Activated CD8-positive, alpha-beta memory T cell treated with anti-CD3 and anti-CD28 coated beads, Interleukin-2, amount 10 ng/mL, durations not matched to agents 7 days and 5 days (primary cell): ENCODE results near the gene HPSE2. TPM values are rescaled to one million over a fixed set of nuclear protein-coding genes. Genes with fewer than 3 reads are reported as not detected.

Experiments
- ATAC-seq: fragments of 150-1000 bp; cut with Tn5 transposase; one replicate; pipeline ENCODE4 v1.10.0; 2021; ENCODE audit warnings: moderate library complexity
- CTCF ChIA-PET: fragments of 350-600 bp; sonication (Branson Sonifier 250); formaldehyde crosslinking; loops from one replicate; lab custom pipeline; 2021; ENCODE audit warnings: antibody characterized with exemption; lab: Charles Lee
- DNase-seq: peaks from one replicate; pipeline ENCODE4 v3.0.0-alpha.2; 2020
- H3K27ac Mint-ChIP-seq: one replicate; pipeline ENCODE4 v1.8.0; 2021; ENCODE audit warnings: mild to moderate bottlenecking, mixed read lengths
- H3K27me3 Mint-ChIP-seq: one replicate; pipeline ENCODE4 v1.8.0; 2021; ENCODE audit warnings: mixed read lengths
- H3K36me3 Mint-ChIP-seq: one replicate; pipeline ENCODE4 v1.8.0; 2021; ENCODE audit warnings: mild to moderate bottlenecking, mixed read lengths
- H3K4me1 Mint-ChIP-seq: one replicate; pipeline ENCODE4 v1.8.0; 2021; ENCODE audit warnings: mixed read lengths
- H3K4me3 Mint-ChIP-seq: one replicate; pipeline ENCODE4 v1.8.0; 2021; ENCODE audit warnings: mild to moderate bottlenecking, moderate library complexity, mixed read lengths
- H3K9me3 Mint-ChIP-seq: one replicate; pipeline ENCODE4 v1.8.0; 2022; ENCODE audit warnings: low read depth, mixed read lengths
- total RNA-seq, 2 experiments: library from RNA; stranded (reverse); gene quantifications; one replicate each; pipeline ENCODE4 v1.2.3, GENCODE V29; 2021

HPSE2 gene
- total RNA-seq, 2 experiments from 2014 or later, result not detected

GRCh38 chr10:98957801-98958200 lies 277.9 kb downstream of the HPSE2 start:
- DNase-seq, result no peak
- ATAC-seq, result no peak
- Mint-ChIP-seq H3K27me3 (no peaks in the 10 kb centered on the region), H3K36me3 (no peaks in the 10 kb centered on the region), H3K4me3 (no peak overlapping the region), H3K9me3 (peaks cover 2% of the 10 kb centered on the region), H3K27ac (no peak overlapping the region), H3K4me1 (no peaks in the 10 kb centered on the region)
- CTCF ChIA-PET, result no interaction called here

- Mint-ChIP-seq H3K4me1 (no peaks in the 10 kb centered on the region), H3K36me3 (no peaks in the 10 kb centered on the region), H3K9me3 (peaks cover 2% of the 10 kb centered on the region), H3K27me3 (no peaks in the 10 kb centered on the region), H3K4me3 (no peak overlapping the region), H3K27ac (no peak overlapping the region)
- DNase-seq, result no peak
- CTCF ChIA-PET, result no interaction called here
- no peak for ATAC-seq
Observed at GRCh38 chr10:98956576-98957260, 278.9 kb downstream of the HPSE2 start.

GRCh38 chr10:98953251-98953650 lies 282.4 kb downstream of the HPSE2 start:
- DNase-seq (no peak), ATAC-seq (no peak)
- Mint-ChIP-seq H3K4me3 (no peak overlapping the region), H3K36me3 (no peaks in the 10 kb centered on the region), H3K27ac (no peak overlapping the region), H3K9me3 (peaks cover 2% of the 10 kb centered on the region), H3K4me1 (no peaks in the 10 kb centered on the region), H3K27me3 (no peaks in the 10 kb centered on the region)
- CTCF ChIA-PET, result interaction anchor here (0.6 kb wide), 1 partner anchor 16 kb away, joined by 3 read pairs; no protein-coding TSS in a partner anchor

GRCh38 chr10:98951269-98952000 lies 284.2 kb downstream of the HPSE2 start:
- CTCF ChIA-PET, result no interaction called here
- ATAC-seq (no peak), DNase-seq (no peak)
- H3K27me3 Mint-ChIP-seq, result no peaks in the 10 kb centered on the region
- peaks cover 2% of the 10 kb centered on the region for H3K9me3 Mint-ChIP-seq
- H3K4me3 Mint-ChIP-seq, result no peak overlapping the region
- H3K36me3 Mint-ChIP-seq, result no peaks in the 10 kb centered on the region
- no peaks in the 10 kb centered on the region for H3K4me1 Mint-ChIP-seq
- no peak overlapping the region for H3K27ac Mint-ChIP-seq

- Mint-ChIP-seq H3K27ac (no peak overlapping the region), H3K4me3 (no peak overlapping the region), H3K27me3 (no peaks in the 10 kb centered on the region), H3K4me1 (no peaks in the 10 kb centered on the region), H3K36me3 (no peaks in the 10 kb centered on the region), H3K9me3 (peaks cover 2% of the 10 kb centered on the region)
- CTCF ChIA-PET, result no interaction called here
- ATAC-seq (no peak), DNase-seq (no peak)
Observed at GRCh38 chr10:98950106-98950505, 285.5 kb downstream of the HPSE2 start.

GRCh38 chr10:98949306-98949705 lies 286.3 kb downstream of the HPSE2 start:
- Mint-ChIP-seq H3K27ac (no peak overlapping the region), H3K4me1 (no peaks in the 10 kb centered on the region), H3K9me3 (peaks cover 2% of the 10 kb centered on the region), H3K27me3 (no peaks in the 10 kb centered on the region), H3K4me3 (no peak overlapping the region), H3K36me3 (no peaks in the 10 kb centered on the region)
- CTCF ChIA-PET, result no interaction called here
- no peak for DNase-seq
- no peak for ATAC-seq

- H3K36me3 Mint-ChIP-seq, result no peaks in the 10 kb centered on the region
- DNase-seq (no peak), ATAC-seq (no peak)
- H3K9me3 Mint-ChIP-seq, result no peaks in the 10 kb centered on the region
- no peaks in the 10 kb centered on the region for H3K4me1 Mint-ChIP-seq
- no peak overlapping the region for H3K27ac Mint-ChIP-seq
- H3K27me3 Mint-ChIP-seq, result no peaks in the 10 kb centered on the region
- H3K4me3 Mint-ChIP-seq, result no peak overlapping the region
- CTCF ChIA-PET, result no interaction called here
Observed at GRCh38 chr10:98943681-98944080, 292.0 kb downstream of the HPSE2 start.

- Mint-ChIP-seq H3K4me3 (no peak overlapping the region), H3K27ac (no peak overlapping the region), H3K9me3 (peaks cover 2% of the 10 kb centered on the region), H3K4me1 (no peaks in the 10 kb centered on the region), H3K36me3 (no peaks in the 10 kb centered on the region), H3K27me3 (no peaks in the 10 kb centered on the region)
- CTCF ChIA-PET, result interaction anchor here (1.5 kb wide), 1 partner anchor 8 kb away, joined by 3 read pairs; no protein-coding TSS in a partner anchor
- no peak for ATAC-seq
- no peak for DNase-seq
Observed at GRCh38 chr10:98929709-98930108, 305.9 kb downstream of the HPSE2 start.

- CTCF ChIA-PET, result no interaction called here
- no peaks in the 10 kb centered on the region for H3K9me3 Mint-ChIP-seq
- DNase-seq, result no peak
- H3K27me3 Mint-ChIP-seq, result no peaks in the 10 kb centered on the region
- H3K4me1 Mint-ChIP-seq, result no peaks in the 10 kb centered on the region
- H3K4me3 Mint-ChIP-seq, result no peak overlapping the region
- no peaks in the 10 kb centered on the region for H3K36me3 Mint-ChIP-seq
- H3K27ac Mint-ChIP-seq, result no peak overlapping the region
- no peak for ATAC-seq
Observed at GRCh38 chr10:98925651-98926050, 310.0 kb downstream of the HPSE2 start.

- H3K4me1 Mint-ChIP-seq, result no peaks in the 10 kb centered on the region
- CTCF ChIA-PET, result no interaction called here
- no peak overlapping the region for H3K27ac Mint-ChIP-seq
- ATAC-seq, result no peak
- no peaks in the 10 kb centered on the region for H3K9me3 Mint-ChIP-seq
- DNase-seq, result no peak
- H3K4me3 Mint-ChIP-seq, result no peak overlapping the region
- H3K36me3 Mint-ChIP-seq, result no peaks in the 10 kb centered on the region
- no peaks in the 10 kb centered on the region for H3K27me3 Mint-ChIP-seq
Observed at GRCh38 chr10:98924526-98924925, 311.1 kb downstream of the HPSE2 start.

GRCh38 chr10:98921316-98921715 lies 314.3 kb downstream of the HPSE2 start:
- ATAC-seq (no peak), DNase-seq (no peak)
- H3K27me3 Mint-ChIP-seq, result no peaks in the 10 kb centered on the region
- H3K4me1 Mint-ChIP-seq, result no peaks in the 10 kb centered on the region
- no peaks in the 10 kb centered on the region for H3K36me3 Mint-ChIP-seq
- H3K4me3 Mint-ChIP-seq, result no peak overlapping the region
- no peaks in the 10 kb centered on the region for H3K9me3 Mint-ChIP-seq
- CTCF ChIA-PET, result interaction anchor here (0.9 kb wide), 1 partner anchor 9 kb away, joined by 3 read pairs; no protein-coding TSS in a partner anchor
- no peak overlapping the region for H3K27ac Mint-ChIP-seq

- DNase-seq (no peak), ATAC-seq (no peak)
- no peaks in the 10 kb centered on the region for H3K4me1 Mint-ChIP-seq
- H3K4me3 Mint-ChIP-seq, result no peak overlapping the region
- no peaks in the 10 kb centered on the region for H3K27me3 Mint-ChIP-seq
- no peak overlapping the region for H3K27ac Mint-ChIP-seq
- H3K9me3 Mint-ChIP-seq, result no peaks in the 10 kb centered on the region
- CTCF ChIA-PET, result interaction anchor here (0.9 kb wide), 1 partner anchor 9 kb away, joined by 3 read pairs; no protein-coding TSS in a partner anchor
- no peaks in the 10 kb centered on the region for H3K36me3 Mint-ChIP-seq
Observed at GRCh38 chr10:98920807-98921206, 314.8 kb downstream of the HPSE2 start.

GRCh38 chr10:98920360-98920759 lies 315.3 kb downstream of the HPSE2 start:
- Mint-ChIP-seq H3K4me1 (no peaks in the 10 kb centered on the region), H3K9me3 (no peaks in the 10 kb centered on the region), H3K36me3 (no peaks in the 10 kb centered on the region), H3K4me3 (no peak overlapping the region), H3K27me3 (no peaks in the 10 kb centered on the region), H3K27ac (no peak overlapping the region)
- DNase-seq, result no peak
- CTCF ChIA-PET, result no interaction called here
- no peak for ATAC-seq

- no peak for ATAC-seq
- DNase-seq, result no peak
- no peak overlapping the region for H3K4me3 Mint-ChIP-seq
- no peaks in the 10 kb centered on the region for H3K27me3 Mint-ChIP-seq
- H3K27ac Mint-ChIP-seq, result no peak overlapping the region
- CTCF ChIA-PET, result no interaction called here
- no peaks in the 10 kb centered on the region for H3K36me3 Mint-ChIP-seq
- no peaks in the 10 kb centered on the region for H3K9me3 Mint-ChIP-seq
- H3K4me1 Mint-ChIP-seq, result no peaks in the 10 kb centered on the region
Observed at GRCh38 chr10:98919899-98920298, 315.8 kb downstream of the HPSE2 start.
